Prostate gland (tissue), 2 donors: ENCODE data around the gene CHRNA4.

Source experiments
- CTCF ChIP-seq, 4 experiments: fragments of 200-600 bp in 2 of 4; fragments of 450-650 bp in 2 of 4; sonication (generic) in 2 of 4; IDR thresholded peaks; 1 replicate in 3 of 4; 2 replicates in 1 of 4; pipeline ENCODE4 v1.5.1; 2016 to 2019; ENCODE audit warnings: antibody characterized with exemption in 4 of 4, mild to moderate bottlenecking in 2 of 4, moderate library complexity in 2 of 4
- POLR2A ChIP-seq: fragments of 450-650 bp; IDR thresholded peaks from one replicate; pipeline ENCODE4 v1.6.1; 2016; ENCODE audit warnings: antibody characterized with exemption, mild to moderate bottlenecking

GRCh38 chr20:63387393-63387792, 26.2 kb upstream of the CHRNA4 start:
- TF ChIP-seq POLR2A (no peak), CTCF (IDR thresholded peaks at IDR 0.05) (no peak)
